COLO829 (cell line): Measurements from ENCODE around the gene TMEM163.
"Not testable (repeated sequence)": the region's sequence is repeated elsewhere in the genome, so short reads cannot be mapped to it uniquely, and the experiment has no call there.

ENCODE experiments used
- DNase-seq: peaks from one replicate; pipeline ENCODE4 v3.0.0; 2012; ENCODE audit warnings: low spot score

TMEM163 gene

GRCh38 chr2:134723742-134724141 is 4.9 kb upstream of the TMEM163 start:
- not testable (repeated sequence) for DNase-seq

GRCh38 chr2:134722728-134723127 is 3.9 kb upstream of the TMEM163 start:
- DNase-seq = no peak

- DNase-seq = no peak
Observed at GRCh38 chr2:134721596-134721995, 2.8 kb upstream of the TMEM163 start.

- DNase-seq = no peak
Observed at GRCh38 chr2:134718023-134718816, 580 bp downstream of the TMEM163 start.

- no peak for DNase-seq
Observed at GRCh38 chr2:134717286-134718022, 1.3 kb downstream of the TMEM163 start.

DNA sequence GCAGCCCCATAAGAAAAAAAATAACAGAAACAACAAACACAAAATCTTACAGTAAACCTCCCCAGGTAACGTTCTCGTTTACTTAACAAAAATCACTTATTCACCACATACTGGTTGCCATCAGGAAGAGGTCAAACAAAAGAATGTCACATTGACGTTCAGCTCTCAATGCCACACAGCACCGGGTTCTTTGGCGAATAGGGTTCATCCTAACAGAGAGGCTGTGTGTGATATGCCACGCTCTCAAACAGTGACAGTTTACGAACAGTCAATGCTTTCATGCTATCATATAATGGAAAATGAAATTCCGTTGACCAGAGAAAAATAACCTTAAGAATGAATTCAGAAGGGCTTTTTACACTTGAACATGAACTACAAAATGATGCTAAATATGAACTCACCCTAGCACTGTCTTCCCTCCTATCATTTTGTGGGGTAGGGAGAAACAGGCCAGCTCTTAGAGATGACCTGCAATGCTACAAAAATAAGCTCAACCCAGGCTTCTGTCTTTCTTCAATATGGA is 2.0 kb downstream of the TMEM163 start:
- DNase-seq = no peak

DNA sequence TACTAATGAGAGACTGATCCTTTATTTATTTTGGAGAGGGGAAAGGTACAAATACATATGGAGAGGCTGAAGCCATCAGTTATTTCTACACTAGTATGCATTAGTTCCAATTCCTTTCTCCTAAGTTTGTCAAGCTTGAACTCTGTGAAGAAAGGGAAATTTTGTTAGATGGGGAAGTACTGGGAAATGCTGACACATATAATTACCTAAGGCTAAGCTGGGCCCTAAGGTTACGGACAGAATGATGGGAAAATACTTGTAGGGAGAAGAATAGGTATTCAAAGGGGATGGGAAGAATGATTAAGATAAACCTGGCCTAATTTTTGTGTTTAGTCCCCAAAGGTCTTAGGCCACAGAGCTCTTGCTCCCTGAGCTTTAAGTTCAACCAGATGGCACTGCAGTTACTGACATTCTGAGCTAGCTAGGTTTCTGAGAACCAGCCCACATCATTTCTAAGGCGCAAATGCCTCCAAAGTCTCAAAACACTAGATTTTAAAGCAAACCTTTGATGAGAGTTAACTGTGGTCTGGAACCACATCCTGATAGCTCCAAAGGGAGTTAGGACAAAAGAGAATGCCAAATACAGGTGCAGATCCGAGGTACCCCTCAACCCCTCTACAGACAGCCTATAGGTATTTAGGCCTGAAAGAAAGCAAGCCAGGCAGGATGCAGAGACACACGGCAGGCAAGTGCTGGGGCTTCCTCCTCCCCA is 2.7 kb downstream of the TMEM163 start:
- DNase-seq = no peak

DNA sequence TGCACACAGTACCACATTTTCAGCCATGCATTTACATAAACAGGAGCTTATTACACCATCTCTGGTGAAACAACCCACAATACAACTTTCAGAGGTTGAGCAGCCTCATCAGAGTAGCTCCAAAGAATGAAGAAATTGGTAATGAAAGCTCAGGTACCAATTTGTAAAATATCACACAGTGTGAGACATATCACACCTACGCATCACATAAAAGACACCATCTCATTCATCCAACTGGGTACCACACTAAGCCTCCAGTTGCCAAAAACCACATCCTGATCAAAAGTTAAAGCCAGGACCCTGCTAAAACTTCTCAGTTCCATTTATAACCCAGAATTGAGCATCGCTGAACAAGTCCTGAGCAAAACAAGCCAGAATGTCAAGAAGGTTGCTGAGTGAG is 4.6 kb downstream of the TMEM163 start:
- DNase-seq = no peak

DNA sequence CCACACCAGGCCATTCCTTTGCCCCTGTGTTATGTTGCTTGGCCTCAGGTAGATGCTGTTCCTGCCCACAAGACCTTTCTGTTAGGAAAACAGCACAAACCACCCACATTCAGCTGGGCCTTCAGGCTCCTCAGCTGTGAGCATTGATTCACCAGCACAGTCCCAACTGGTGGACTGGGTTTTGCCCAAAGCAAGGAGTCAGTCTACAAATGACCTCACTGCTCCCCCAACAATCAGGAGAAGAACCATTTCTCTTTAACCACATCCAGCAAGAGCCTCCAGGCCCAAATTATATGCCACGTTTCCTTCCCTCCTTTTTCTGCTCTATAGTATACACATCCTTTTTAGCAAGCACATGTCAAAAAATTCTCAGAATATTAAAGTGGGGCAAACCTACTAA is 5.2 kb downstream of the TMEM163 start:
- DNase-seq = no peak

GRCh38 chr2:134713176-134713575 is 5.6 kb downstream of the TMEM163 start:
- DNase-seq = no peak

DNA sequence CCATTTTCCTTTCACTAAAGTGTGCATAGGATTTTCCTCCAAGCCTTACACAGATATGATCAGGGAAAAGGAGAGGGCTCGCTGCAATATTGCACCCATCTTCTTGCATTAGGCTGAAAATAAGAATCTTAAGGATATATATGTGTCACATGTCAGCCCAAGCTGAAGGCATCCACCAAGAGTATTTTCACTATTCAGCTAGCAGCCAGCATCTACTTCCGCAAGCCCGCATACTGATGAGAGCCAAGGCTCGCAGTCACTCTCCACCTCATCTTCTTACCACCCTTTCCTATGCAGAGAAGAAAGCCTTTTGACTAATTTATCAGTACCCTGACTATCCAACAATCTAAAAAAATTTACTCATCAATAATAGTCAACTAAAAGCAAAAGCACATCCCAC is 6.1 kb downstream of the TMEM163 start:
- no peak for DNase-seq

- peak; percentile 26 for DNase-seq
Observed at GRCh38 chr2:134712299-134712698, 6.5 kb downstream of the TMEM163 start.

- no peak for DNase-seq
Observed at GRCh38 chr2:134711692-134712091, 7.1 kb downstream of the TMEM163 start.

- no peak for DNase-seq
Observed at GRCh38 chr2:134707330-134707676, 11.5 kb downstream of the TMEM163 start.

DNA sequence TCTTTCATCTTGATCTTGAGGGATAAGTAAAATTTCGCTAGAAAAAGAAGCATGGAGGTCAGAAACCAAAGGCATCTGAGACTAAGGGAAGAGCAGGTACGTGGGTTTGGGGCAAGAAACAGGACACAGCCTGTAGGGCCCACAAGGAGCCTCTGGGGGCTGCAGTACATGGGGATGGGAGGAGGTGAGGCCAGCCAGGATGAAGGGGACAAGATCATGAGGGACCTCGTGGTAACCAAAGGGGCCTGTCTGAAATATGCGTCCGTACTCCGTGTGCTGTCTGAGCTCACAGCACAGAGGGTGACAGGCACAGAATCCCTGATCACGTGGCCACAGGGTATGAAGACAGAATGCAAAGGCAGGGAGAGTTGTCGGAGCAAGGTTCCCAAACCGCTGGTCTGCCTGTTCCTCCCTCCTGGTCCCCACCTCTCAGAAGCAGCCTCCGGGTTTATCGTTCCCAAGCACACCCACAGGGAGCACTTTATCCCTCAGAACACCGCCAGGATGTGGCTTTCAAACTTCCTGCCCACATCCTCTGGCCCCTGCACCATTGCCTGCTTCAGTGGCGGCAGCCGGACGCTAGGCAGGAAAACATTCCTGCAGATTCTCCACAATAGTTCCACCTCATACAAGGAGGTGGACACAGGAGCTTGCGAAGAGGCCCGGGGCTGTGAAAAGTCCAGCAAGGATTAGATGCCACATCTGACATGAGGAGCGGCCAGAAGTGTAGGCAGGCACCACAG is 12.0 kb downstream of the TMEM163 start:
- DNase-seq = no peak

GRCh38 chr2:134705861-134706586 is 12.8 kb downstream of the TMEM163 start:
- DNase-seq = no peak

DNA sequence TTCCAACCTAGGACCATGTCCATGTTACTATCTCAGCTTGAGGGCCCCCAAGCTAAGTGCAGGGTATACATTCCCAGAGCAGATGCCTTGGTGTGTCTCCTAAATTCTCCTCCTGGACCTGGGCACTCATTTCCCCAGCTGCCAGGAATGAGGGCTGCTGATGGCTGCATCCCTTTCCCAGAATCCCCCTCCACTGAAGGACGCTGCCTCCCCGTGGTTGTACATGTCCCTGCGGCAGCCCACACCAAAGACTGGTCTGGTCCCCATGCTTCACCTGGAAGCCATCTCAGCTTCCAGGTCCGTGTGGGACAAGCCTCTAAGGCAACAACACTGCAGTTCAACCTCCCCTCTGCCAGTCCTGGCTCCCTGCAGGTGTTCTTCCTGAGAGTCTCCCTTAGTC is 14.6 kb downstream of the TMEM163 start:
- no peak for DNase-seq

- DNase-seq = no peak
Observed at GRCh38 chr2:134703426-134703825, 15.4 kb downstream of the TMEM163 start.

DNA sequence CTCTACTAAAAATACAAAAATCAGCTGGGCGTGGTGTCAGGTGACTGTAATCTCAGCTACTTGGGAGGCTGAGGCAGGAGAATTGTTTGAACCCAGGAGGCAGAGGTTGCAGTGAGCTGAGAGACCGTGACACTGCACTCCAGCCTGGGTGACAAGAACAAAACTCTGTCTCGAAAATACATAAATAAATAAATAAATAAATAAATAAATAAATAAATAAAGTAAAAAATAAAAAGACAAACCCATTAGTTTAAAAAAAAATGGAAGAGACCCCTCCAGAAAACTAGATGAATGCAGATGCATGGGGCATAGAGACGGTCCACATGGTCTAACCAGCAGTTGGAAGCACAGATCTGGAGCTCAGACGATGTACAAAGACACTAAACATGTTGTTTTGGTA is 18.1 kb downstream of the TMEM163 start:
- DNase-seq = no peak

DNA sequence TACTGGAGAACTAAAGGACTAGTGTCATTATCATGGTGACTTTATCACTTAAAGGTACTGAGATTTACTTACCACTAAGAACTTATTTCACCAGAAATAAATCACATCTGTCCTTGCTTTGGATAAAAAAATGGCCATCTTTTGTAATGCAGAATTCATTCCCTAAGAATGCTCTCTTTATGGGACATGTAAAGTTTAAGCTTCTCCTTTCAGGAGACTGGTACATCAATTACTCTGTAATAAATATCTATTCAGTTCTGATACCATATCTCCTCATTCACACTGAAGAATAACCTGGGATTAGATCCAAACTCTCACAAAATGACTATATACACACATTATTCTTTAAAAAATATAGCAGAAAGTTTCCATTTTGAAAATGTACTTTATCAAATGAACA is 24.4 kb downstream of the TMEM163 start:
- no peak for DNase-seq
